Vagina (tissue), 2 donors: Measurements from ENCODE around the gene RFLNA.

Experiments
- POLR2AphosphoS5 ChIP-seq, 2 donors: sonication (generic); formaldehyde crosslinking; IDR thresholded peaks; one replicate each; pipeline ENCODE4 v1.9.0; 2017; ENCODE audit warnings: antibody characterized with exemption in 2 of 2, mild to moderate bottlenecking in 2 of 2, low read depth in 1 of 2; ENCODE audit not compliant: insufficient read depth in 1 of 2
- TF ChIP-seq, protein P1 (sequence below), 3 experiments: fragments of 450-650 bp in 2 of 3; fragments of 200-600 bp in 1 of 3; sonication (generic) in 1 of 3; IDR thresholded peaks; one replicate each; pipeline ENCODE4 v1.5.1; 2017 to 2019; ENCODE audit warnings: antibody characterized with exemption in 3 of 3, mild to moderate bottlenecking in 2 of 3, moderate library complexity in 2 of 3

DNA sequence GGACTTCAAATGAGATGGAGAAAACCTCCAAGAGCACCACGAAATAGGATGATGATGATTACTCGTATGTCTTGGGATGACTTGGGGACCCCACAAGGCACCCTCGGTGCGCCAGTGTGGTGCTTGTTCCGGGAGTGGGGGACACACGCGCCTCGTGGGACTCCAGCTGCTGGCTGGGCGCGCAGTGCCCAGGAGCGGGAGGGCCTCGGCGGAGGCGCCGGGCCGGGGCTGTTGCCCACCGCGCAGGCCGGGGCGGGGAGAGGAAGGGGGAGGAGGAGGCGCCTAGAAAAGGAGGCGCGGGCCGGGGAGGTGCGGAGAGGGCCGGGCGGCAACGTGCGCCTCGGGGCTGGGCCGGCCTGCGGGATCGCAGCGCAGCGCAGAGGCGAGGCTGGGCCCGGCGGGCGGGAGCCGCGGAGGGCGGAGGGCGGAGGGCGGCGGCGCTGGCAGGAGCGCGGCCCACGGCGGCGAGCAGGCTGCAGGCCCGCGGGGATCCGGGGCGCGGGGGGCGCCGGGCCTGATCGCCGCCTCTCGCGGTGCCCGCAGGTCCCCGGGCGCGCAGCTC lies at the start of gene RFLNA:
- TF ChIP-seq, protein P1, sequence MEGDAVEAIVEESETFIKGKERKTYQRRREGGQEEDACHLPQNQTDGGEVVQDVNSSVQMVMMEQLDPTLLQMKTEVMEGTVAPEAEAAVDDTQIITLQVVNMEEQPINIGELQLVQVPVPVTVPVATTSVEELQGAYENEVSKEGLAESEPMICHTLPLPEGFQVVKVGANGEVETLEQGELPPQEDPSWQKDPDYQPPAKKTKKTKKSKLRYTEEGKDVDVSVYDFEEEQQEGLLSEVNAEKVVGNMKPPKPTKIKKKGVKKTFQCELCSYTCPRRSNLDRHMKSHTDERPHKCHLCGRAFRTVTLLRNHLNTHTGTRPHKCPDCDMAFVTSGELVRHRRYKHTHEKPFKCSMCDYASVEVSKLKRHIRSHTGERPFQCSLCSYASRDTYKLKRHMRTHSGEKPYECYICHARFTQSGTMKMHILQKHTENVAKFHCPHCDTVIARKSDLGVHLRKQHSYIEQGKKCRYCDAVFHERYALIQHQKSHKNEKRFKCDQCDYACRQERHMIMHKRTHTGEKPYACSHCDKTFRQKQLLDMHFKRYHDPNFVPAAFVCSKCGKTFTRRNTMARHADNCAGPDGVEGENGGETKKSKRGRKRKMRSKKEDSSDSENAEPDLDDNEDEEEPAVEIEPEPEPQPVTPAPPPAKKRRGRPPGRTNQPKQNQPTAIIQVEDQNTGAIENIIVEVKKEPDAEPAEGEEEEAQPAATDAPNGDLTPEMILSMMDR (IDR thresholded peaks at IDR 0.05): no peak
- no peak for TF ChIP-seq POLR2AphosphoS5 (IDR thresholded peaks at IDR 0.05; ENCODE audit: insufficient read depth in 1 of 2, low read depth in 1 of 2)
